MV-4-11 (cell line): Measurements from ENCODE around the gene ITPR3.
A peak's percentile ranks its signal among the peaks of the same experiment; 100 is the strongest.

Experiments
- DNase-seq: peaks from one replicate; lab custom pipeline; 2025; lab: John Stamatoyannopoulos, UW

ITPR3 gene

DNA sequence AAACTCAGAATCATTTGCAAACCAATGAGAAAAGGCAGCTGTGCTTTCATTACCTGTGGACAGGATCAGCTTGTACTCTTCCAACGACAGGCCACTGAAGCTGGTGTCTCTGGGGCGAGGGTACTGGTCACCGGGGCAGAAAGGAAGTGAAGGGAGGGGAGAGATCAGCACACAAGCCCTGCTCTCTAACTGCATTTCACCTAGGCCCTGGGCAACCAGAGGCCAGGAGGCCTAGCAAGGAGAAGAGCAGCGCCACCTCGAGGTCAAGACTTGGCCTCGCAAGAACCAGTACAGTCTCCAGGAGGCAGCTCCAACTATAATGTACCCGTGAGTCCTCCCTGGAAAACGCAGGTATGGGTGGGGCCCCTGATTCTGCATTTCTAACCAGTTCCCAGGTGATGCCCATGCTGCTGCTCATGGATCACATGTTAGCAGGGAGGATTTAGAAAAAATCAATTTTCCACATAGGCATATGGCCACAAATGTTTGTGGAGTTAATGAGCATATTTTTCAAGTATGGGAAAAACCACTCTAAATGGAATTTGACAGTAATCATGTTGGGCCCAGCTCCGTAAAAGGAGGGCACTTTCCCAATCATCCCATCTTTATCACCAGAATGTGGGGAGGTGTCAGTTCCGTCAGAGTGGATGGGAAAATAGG lies 79.4 kb downstream of the ITPR3 start:
- peak; percentile 35 for DNase-seq

DNA sequence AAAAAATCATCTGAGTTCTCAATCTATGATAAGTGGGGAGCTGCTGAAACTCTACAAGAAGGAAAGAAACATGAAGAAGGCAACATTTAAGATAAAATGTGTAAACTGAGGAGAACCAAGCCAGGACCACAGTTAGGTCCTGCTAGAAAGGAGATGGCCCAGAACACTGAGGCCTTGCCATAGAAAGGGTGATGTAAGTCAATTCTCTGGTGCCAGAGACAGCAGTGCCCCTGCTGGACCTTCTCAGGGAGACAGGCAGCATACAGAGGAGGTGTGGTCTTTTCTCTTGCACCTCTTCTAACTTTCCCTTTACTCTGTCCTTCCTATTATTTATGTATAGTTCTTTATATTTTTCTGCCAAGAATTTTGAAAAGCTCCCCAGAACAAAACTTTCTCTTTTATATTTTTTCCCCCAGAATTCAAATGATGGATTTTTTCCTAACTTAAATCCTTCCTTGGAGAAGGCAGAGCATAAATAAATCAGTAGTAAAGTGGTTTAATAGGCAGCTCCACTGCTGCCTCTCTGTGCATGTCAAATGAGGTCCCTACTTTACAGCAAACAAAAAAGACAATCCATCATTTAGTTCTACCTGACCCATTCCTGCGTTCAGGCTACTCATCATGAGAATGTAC lies 81.3 kb downstream of the ITPR3 start:
- peak; percentile 54 for DNase-seq

- peak; percentile 42 for DNase-seq
Observed at GRCh38 chr6:33704215-33705066, 83.3 kb downstream of the ITPR3 start.

DNA sequence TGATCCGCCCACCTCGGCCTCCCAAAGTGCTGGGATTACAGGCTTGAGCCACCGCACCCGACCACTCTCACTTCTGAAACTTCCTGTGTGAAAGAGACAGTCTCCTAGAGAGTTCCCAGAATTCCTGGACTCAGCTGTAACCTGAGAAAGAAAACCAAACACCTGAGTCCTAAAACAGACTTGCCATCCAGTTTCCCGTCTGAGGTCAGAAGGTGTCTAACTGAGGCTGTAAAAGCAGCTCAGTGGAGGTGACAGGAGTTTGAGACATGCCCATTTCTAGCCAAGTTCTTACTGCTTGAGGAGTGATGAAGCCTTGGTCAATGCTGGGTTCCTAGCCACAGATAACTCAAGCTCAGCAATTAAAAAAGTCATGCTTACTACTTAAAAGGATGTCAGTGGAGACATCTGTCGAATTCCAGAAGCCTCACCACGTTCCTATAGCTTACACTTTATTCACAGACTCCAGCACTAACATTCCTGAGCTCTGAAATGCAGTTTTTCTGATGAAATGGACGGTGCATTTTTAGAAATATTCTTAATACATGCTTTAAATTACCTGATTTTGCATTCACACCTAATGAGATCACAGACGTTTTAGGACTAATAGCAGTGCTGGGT lies 84.3 kb downstream of the ITPR3 start:
- no peak for DNase-seq

DNA sequence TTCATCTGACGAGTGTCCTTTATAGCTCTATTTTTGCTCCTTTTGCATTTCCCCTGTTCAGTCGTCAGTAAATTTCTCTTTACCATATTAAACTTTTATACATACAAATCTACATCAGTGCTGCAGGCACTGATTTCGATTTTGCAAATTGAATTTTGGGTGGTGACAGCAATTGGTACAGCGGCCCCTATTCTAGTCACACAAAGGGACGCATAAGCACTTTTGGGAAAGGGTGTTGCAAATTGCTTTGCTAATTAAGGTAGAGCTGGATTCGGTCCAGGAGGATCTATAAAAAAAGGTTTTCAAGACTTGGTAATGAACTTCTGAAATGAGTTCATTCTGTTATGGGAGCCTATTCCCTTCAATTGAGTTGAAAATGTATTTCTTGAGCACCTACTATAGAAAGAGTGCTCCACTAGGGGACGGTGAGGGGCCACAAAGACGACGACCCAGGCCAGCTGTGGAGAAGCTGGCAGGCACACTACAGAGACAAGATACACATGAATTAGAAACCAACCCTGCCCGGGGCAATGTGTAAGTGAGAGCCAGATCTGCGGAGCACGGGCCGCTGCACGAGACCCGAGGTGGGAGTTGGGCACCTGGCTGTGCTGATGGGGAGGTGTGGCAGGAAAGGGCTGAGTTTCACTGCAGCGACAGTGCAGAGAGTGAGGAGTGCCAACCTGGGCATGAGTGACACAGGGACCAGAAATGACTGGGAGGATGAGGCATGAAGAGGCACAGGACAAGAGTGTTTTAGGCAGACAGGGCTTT lies 85.0 kb downstream of the ITPR3 start:
- DNase-seq = no peak

- no peak for DNase-seq
Observed at GRCh38 chr6:33707771-33708170, 86.6 kb downstream of the ITPR3 start.

GRCh38 chr6:33708516-33709204 lies 87.5 kb downstream of the ITPR3 start:
- DNase-seq = no peak

DNA sequence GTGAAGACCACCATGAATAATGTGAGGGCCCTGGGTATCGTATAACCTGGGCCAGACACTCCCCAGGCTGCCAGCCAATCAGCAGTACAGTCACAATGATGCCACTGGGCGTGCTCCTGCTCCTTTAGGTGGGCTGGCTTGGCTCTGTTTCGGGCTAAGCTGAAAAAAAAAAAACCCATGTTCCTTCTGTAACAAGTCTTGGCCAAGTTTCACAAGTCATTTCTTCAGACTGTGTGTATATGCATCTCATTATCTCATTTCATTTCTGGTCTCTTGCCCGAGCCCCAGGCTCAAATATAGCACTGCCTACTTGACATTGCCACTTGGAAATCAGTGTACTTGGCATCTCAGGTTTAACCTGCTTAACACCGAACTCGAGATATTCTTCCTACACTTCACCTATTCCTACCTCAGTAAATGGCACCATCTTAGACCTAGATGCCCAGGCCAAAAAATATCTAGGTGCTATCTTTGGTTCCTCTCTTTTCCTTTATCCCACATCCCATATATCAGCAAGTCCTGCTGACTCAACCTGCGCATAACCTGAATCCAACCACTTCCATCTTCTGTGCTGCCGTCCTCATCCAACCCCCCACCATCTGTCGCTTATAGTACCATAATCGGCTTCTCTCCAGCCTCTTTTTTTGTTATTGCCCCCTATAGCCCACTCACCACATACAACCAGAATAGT lies 88.6 kb downstream of the ITPR3 start:
- DNase-seq = no peak

DNA sequence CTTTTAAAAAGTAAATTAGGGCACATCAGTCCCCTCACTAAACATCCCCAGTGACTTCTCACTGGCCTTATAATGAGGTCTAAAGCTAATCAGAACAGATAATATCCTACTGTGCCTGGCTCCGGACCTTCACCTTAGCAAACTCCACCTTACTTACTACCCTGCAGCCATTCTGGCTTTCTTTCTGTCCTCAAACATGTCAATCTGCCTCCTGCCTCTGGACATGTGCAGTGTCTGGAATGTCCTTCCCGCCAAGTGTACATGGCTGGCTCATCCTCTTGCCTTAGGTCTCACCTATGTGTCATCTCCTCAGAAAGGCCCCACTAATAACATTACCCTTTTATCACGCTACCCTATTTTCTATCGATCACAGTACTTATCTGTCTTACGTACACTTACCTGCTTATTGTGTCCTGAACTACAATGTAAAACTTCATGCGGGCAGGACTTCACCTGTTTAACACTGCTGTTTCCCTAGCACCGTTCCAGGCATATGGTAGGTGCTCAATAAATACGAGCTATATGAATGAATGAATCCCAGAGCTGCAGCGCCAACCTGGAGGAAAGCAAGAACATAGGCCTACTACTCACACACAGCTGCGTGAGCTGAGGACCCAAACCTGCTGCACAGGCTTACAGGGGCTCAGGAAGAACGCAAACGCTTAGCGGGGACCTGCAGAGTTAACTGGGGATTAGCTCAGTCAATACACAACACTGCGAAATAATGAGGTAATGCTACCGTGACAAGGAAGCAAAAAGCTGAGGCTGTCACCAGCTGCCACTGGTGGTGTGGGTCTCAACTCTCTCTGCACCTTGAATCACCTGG lies 89.4 kb downstream of the ITPR3 start:
- peak; percentile 36 for DNase-seq

- peak; percentile 95 for DNase-seq
Observed at GRCh38 chr6:33711140-33712129, 90.3 kb downstream of the ITPR3 start, which contains the start of gene UQCC2. Gene UQCC2 (minus strand): TSS chr6:33711700. CDS start chr6:33711686, 14 bp downstream.

- DNase-seq = no peak
Observed at GRCh38 chr6:33712914-33713313, 91.8 kb downstream of the ITPR3 start.

GRCh38 chr6:33713786-33714185 lies 92.7 kb downstream of the ITPR3 start:
- no peak for DNase-seq

GRCh38 chr6:33714385-33715040 lies 93.4 kb downstream of the ITPR3 start:
- no peak for DNase-seq

GRCh38 chr6:33716379-33716778 lies 95.3 kb downstream of the ITPR3 start:
- DNase-seq = no peak

GRCh38 chr6:33716890-33717632 lies 95.9 kb downstream of the ITPR3 start:
- DNase-seq = no peak

DNA sequence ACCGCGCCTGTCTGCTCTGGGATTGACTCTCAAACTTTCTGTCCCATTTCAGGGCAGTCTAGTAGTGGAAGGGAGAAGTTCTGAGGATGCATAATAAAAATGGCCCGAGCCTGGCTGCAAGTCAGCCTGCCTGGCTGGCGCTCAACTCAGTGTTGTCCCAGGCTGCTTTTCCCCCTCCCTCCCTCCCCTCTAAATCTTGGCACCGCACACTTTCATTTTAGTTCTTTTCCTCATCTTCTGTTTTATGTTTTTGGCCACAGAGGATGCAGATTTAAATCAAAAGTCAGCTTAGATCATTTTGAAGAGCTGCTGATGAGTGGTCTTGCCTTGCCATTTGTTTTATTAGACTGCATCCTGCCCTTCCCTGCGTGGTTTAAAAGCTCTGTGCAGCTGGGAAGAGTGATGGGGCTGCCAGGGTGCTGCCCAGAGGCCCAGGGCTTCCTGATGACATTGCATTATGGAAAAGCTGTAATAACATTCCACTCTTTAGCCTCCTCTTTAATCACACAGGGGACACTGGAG lies 96.9 kb downstream of the ITPR3 start:
- DNase-seq = no peak

DNA sequence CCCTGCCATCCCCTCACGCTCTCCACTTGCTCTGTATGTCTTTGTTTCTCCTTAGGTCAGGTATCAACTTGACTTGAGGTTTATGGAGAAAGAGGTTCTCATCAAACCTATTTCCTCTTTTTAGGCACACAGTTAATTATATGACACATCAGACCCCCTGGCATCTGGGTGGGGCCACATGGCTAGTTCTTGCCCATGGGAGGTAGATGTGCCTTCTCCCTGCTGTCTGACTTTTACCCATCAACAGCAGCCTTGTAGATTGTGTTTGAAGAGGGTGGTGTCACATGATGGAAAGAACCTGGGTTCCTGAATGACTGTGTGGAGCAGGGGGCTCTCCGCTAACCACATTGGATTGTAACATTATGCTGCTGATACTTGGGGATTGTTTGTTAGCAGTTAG lies 97.6 kb downstream of the ITPR3 start:
- DNase-seq = peak; percentile 53
